HG03139 (cell line): ENCODE results near the gene PIERCE2.
"Not testable (repeated sequence)": the region's sequence is repeated elsewhere in the genome, so short reads cannot be mapped to it uniquely, and the experiment has no call there.

Experiments used
- ATAC-seq: cut with Tn5 transposase; IDR thresholded peaks from one replicate; pipeline ENCODE4 v1.9.1; 2021; ENCODE audit not compliant: unreplicated experiment

PIERCE2 gene

DNA sequence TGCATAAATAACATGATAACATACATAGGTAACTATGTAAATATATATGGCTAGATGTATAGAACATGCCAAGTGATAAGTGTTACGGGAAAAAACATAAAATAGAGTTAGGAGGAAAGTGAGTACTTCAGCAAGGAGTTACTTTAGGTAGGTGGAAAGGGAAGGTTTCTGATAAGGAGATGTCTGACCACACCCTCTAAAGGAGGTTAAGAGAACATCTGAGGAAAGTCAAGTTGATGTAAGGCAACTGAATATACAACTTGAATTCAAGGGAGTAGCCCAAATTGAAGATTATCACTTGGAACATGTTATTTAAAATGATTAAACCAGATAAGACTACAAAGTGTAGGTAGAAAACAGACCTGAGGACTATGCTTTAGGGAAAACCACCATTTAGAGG, 13.8 kb downstream of the PIERCE2 start:
- ATAC-seq, result no peak

- no peak for ATAC-seq
These were observed 26.9 kb downstream of the PIERCE2 start for GRCh38 chr15:55434989-55435825.

- ATAC-seq, result not testable (repeated sequence)
These were observed 34.8 kb downstream of the PIERCE2 start for GRCh38 chr15:55443141-55443540.

- ATAC-seq, result not testable (repeated sequence)
These were observed 37.6 kb downstream of the PIERCE2 start for GRCh38 chr15:55445936-55446335.

GRCh38 chr15:55446379-55447029, 38.2 kb downstream of the PIERCE2 start:
- not testable (repeated sequence) for ATAC-seq

- ATAC-seq, result not testable (repeated sequence)
These were observed 38.7 kb downstream of the PIERCE2 start for GRCh38 chr15:55447030-55447394.

DNA sequence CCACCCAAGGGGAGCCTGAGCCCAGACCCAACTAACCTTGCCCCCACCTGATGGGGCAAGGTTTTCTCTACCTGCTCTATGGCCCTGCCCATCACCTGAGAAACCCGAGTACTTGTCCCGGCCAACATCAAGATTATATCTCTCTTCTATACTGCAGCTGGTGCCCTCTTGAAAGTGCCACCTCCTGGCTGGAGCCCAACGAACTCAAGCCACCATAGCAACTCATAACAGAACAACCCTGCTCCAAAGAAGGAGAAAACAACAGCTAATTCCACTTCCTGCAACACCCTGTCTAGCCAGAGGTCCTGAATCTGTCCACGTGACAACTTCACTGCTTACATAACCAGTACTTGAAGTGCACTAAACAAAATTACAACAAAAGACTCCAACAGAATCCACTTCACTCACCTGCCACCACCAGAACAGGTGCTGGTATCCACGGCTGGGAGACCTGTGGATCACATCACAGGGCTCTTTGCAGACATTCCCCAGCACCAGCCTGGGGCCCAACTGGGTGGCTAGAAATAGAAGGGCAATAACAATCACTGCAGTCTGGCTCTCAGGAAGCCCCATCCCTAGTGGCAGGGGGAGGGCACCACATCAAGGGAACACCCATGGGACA, 49.2 kb downstream of the PIERCE2 start:
- no peak for ATAC-seq

- ATAC-seq, result no peak
These were observed 53.2 kb downstream of the PIERCE2 start for GRCh38 chr15:55461447-55461846.

DNA sequence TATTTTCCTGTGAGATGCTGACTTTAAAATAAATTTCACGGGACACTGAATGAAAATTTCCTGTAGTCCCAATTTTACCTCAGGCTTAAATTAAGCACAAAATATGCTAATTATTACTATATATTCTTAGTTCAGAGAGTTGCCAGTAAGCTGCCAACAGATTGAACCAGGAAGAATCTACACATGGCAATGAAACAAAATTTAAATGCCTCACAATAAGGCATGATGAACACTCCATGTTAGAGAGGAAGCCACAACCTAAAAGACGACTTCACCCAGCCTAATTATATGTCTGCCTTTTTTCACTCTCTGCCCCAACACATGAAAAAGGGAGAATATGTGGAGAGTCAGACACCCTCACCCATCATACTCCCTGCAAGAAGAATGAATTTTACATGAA, 60.0 kb downstream of the PIERCE2 start:
- ATAC-seq, result no peak
